ENCODE measurements around the gene ITPKB.

ITPKB gene

GRCh38 chr1:226751703-226752102 lies 12.6 kb upstream of the ITPKB start:
- H3K9me3 ChIP-seq (replicated peaks; ENCODE audit: insufficient read depth, low read length): no peaks in the 10 kb centered on the region
- no peak overlapping the region for H3K9ac ChIP-seq (ENCODE audit: low read length)
- H3K4me3 ChIP-seq (ENCODE audit: low read length): no peak overlapping the region
- no peaks in the 10 kb centered on the region for H3F3A ChIP-seq (ENCODE audit: insufficient read depth, low read length)
- H3K27me3 ChIP-seq (replicated peaks; ENCODE audit: insufficient read depth, low read length): no peaks in the 10 kb centered on the region
- no peak for DNase-seq
- no peaks in the 10 kb centered on the region for H4K20me1 ChIP-seq (ENCODE audit: insufficient read depth, low read length)
- no peaks in the 10 kb centered on the region for H3K79me2 ChIP-seq (ENCODE audit: low read length)
- peaks cover 7% of the 10 kb centered on the region; the same call in 1 of the 2 replicates for H3K4me1 ChIP-seq (ENCODE audit: low read length)
- H3K36me3 ChIP-seq (replicated peaks; ENCODE audit: insufficient read depth, low read length): no peaks in the 10 kb centered on the region
- no peaks in the 10 kb centered on the region for H3K9me2 ChIP-seq (replicated peaks; ENCODE audit: insufficient read depth, low read length)
- H3K4me2 ChIP-seq (ENCODE audit: low read depth, low read length): no peak overlapping the region
- no peak for TF ChIP-seq EZH2 (optimal IDR thresholded peaks at IDR 0.05; ENCODE audit: low read depth, low read length)
- TF ChIP-seq, protein P1, sequence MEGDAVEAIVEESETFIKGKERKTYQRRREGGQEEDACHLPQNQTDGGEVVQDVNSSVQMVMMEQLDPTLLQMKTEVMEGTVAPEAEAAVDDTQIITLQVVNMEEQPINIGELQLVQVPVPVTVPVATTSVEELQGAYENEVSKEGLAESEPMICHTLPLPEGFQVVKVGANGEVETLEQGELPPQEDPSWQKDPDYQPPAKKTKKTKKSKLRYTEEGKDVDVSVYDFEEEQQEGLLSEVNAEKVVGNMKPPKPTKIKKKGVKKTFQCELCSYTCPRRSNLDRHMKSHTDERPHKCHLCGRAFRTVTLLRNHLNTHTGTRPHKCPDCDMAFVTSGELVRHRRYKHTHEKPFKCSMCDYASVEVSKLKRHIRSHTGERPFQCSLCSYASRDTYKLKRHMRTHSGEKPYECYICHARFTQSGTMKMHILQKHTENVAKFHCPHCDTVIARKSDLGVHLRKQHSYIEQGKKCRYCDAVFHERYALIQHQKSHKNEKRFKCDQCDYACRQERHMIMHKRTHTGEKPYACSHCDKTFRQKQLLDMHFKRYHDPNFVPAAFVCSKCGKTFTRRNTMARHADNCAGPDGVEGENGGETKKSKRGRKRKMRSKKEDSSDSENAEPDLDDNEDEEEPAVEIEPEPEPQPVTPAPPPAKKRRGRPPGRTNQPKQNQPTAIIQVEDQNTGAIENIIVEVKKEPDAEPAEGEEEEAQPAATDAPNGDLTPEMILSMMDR (IDR thresholded peaks at IDR 0.05; ENCODE audit: low read length): no peak
- TF ChIP-seq EZH2phosphoT487 (IDR thresholded peaks at IDR 0.05; ENCODE audit: low read length): no peak
- H2AFZ ChIP-seq (ENCODE audit: low read length): peak overlapping the region; percentile 50; the same call in 1 of the 2 replicates
- H3K27ac ChIP-seq (ENCODE audit: low read length): no peak overlapping the region

GRCh38 chr1:226751214-226751613 lies 12.1 kb upstream of the ITPKB start:
- no peaks in the 10 kb centered on the region for H3K36me3 ChIP-seq (replicated peaks; ENCODE audit: insufficient read depth, low read length)
- no peak for DNase-seq

GRCh38 chr1:226749467-226749866 lies 10.4 kb upstream of the ITPKB start:
- no peak overlapping the region for H3K4me2 ChIP-seq (ENCODE audit: low read depth, low read length)
- H3K36me3 ChIP-seq (replicated peaks; ENCODE audit: insufficient read depth, low read length): no peaks in the 10 kb centered on the region
- no peak overlapping the region for H3K27ac ChIP-seq (ENCODE audit: low read length)
- no peak overlapping the region for H2AFZ ChIP-seq (ENCODE audit: low read length)
- H3K9me3 ChIP-seq (replicated peaks; ENCODE audit: insufficient read depth, low read length): no peaks in the 10 kb centered on the region
- no peaks in the 10 kb centered on the region for H3F3A ChIP-seq (ENCODE audit: insufficient read depth, low read length)
- no peak overlapping the region for H3K9ac ChIP-seq (ENCODE audit: low read length)
- TF ChIP-seq, protein P1 (IDR thresholded peaks at IDR 0.05; ENCODE audit: low read length): no peak
- TF ChIP-seq EZH2 (optimal IDR thresholded peaks at IDR 0.05; ENCODE audit: low read depth, low read length): no peak
- TF ChIP-seq EZH2phosphoT487 (IDR thresholded peaks at IDR 0.05; ENCODE audit: low read length): no peak
- no peaks in the 10 kb centered on the region for H4K20me1 ChIP-seq (ENCODE audit: insufficient read depth, low read length)
- H3K79me2 ChIP-seq (ENCODE audit: low read length): no peaks in the 10 kb centered on the region
- DNase-seq: no peak
- no peaks in the 10 kb centered on the region for H3K27me3 ChIP-seq (replicated peaks; ENCODE audit: insufficient read depth, low read length)
- peaks cover 7% of the 10 kb centered on the region; the same call in 1 of the 2 replicates for H3K4me1 ChIP-seq (ENCODE audit: low read length)
- no peaks in the 10 kb centered on the region for H3K9me2 ChIP-seq (replicated peaks; ENCODE audit: insufficient read depth, low read length)
- no peak overlapping the region for H3K4me3 ChIP-seq (ENCODE audit: low read length)

More at GRCh38 chr1:226751214-226751613, 12.1 kb upstream of the ITPKB start:
- no peak overlapping the region for H3K9ac ChIP-seq (ENCODE audit: low read length)
- no peak for TF ChIP-seq EZH2phosphoT487 (IDR thresholded peaks at IDR 0.05; ENCODE audit: low read length)
- TF ChIP-seq EZH2 (optimal IDR thresholded peaks at IDR 0.05; ENCODE audit: low read depth, low read length): no peak
- TF ChIP-seq, protein P1 (IDR thresholded peaks at IDR 0.05; ENCODE audit: low read length): no peak
- no peaks in the 10 kb centered on the region for H4K20me1 ChIP-seq (ENCODE audit: insufficient read depth, low read length)
- H2AFZ ChIP-seq (ENCODE audit: low read length): peak overlapping the region; percentile 50; the same call in 1 of the 2 replicates
- H3K4me2 ChIP-seq (ENCODE audit: low read depth, low read length): no peak overlapping the region
- H3K4me1 ChIP-seq (ENCODE audit: low read length): peaks cover 7% of the 10 kb centered on the region; the same call in 1 of the 2 replicates
- H3K27me3 ChIP-seq (replicated peaks; ENCODE audit: insufficient read depth, low read length): no peaks in the 10 kb centered on the region
- H3F3A ChIP-seq (ENCODE audit: insufficient read depth, low read length): no peaks in the 10 kb centered on the region
- no peaks in the 10 kb centered on the region for H3K9me3 ChIP-seq (replicated peaks; ENCODE audit: insufficient read depth, low read length)
- no peaks in the 10 kb centered on the region for H3K9me2 ChIP-seq (replicated peaks; ENCODE audit: insufficient read depth, low read length)
- no peaks in the 10 kb centered on the region for H3K79me2 ChIP-seq (ENCODE audit: low read length)
- no peak overlapping the region for H3K4me3 ChIP-seq (ENCODE audit: low read length)
- no peak overlapping the region for H3K27ac ChIP-seq (ENCODE audit: low read length)

All from MM.1S (cell line).